NCI-H1092 treated with DMSO at 0.1 percent for 48 hours (cell line): ENCODE measurements around the gene ERBB4.

Experiments used
- DNase-seq: peaks from one replicate; lab custom pipeline; 2025; lab: John Stamatoyannopoulos, UW

The ERBB4 gene

GRCh38 chr2:212364112-212364985, 174.3 kb downstream of the ERBB4 start:
- no peak for DNase-seq

GRCh38 chr2:212361174-212361756, 177.3 kb downstream of the ERBB4 start:
- no peak for DNase-seq

GRCh38 chr2:212360068-212360460, 178.5 kb downstream of the ERBB4 start:
- DNase-seq = no peak

- no peak for DNase-seq
These were observed 179.1 kb downstream of the ERBB4 start for GRCh38 chr2:212359425-212360067.

GRCh38 chr2:212357606-212358005, 181.0 kb downstream of the ERBB4 start:
- no peak for DNase-seq

GRCh38 chr2:212354382-212354781, 184.2 kb downstream of the ERBB4 start:
- no peak for DNase-seq

GRCh38 chr2:212348501-212348900, 190.1 kb downstream of the ERBB4 start:
- DNase-seq = no peak

- DNase-seq = no peak
These were observed 191.7 kb downstream of the ERBB4 start for GRCh38 chr2:212346865-212347264.

GRCh38 chr2:212345966-212346365, 192.6 kb downstream of the ERBB4 start:
- DNase-seq = no peak

GRCh38 chr2:212344131-212344530, 194.5 kb downstream of the ERBB4 start:
- no peak for DNase-seq

- DNase-seq = no peak
These were observed 195.4 kb downstream of the ERBB4 start for GRCh38 chr2:212343167-212343566.

GRCh38 chr2:212337486-212338343, 200.9 kb downstream of the ERBB4 start:
- no peak for DNase-seq

- no peak for DNase-seq
These were observed 201.6 kb downstream of the ERBB4 start for GRCh38 chr2:212337036-212337435.

- DNase-seq = no peak
These were observed 208.3 kb downstream of the ERBB4 start for GRCh38 chr2:212330263-212330662.

- DNase-seq = no peak
These were observed 209.7 kb downstream of the ERBB4 start for GRCh38 chr2:212328712-212329496.

- DNase-seq = no peak
These were observed 210.5 kb downstream of the ERBB4 start for GRCh38 chr2:212328136-212328535.

- no peak for DNase-seq
These were observed 211.3 kb downstream of the ERBB4 start for GRCh38 chr2:212327171-212327809.

GRCh38 chr2:212318636-212319035, 220.0 kb downstream of the ERBB4 start:
- DNase-seq = no peak

GRCh38 chr2:212314680-212315079, 223.9 kb downstream of the ERBB4 start:
- DNase-seq = no peak

- no peak for DNase-seq
These were observed 226.7 kb downstream of the ERBB4 start for GRCh38 chr2:212311807-212312404.
